Activated CD8-positive, alpha-beta memory T cell treated with anti-CD3 and anti-CD28 coated beads, Interleukin-2, amount 50 U/mL, for 24 hours (primary cell): Measurements from ENCODE around the gene ASS1.

Experiments
- DNase-seq: peaks from one replicate; pipeline ENCODE4 v3.0.0-alpha.2; 2020; ENCODE audit errors: extremely low read depth

The ASS1 gene

DNA sequence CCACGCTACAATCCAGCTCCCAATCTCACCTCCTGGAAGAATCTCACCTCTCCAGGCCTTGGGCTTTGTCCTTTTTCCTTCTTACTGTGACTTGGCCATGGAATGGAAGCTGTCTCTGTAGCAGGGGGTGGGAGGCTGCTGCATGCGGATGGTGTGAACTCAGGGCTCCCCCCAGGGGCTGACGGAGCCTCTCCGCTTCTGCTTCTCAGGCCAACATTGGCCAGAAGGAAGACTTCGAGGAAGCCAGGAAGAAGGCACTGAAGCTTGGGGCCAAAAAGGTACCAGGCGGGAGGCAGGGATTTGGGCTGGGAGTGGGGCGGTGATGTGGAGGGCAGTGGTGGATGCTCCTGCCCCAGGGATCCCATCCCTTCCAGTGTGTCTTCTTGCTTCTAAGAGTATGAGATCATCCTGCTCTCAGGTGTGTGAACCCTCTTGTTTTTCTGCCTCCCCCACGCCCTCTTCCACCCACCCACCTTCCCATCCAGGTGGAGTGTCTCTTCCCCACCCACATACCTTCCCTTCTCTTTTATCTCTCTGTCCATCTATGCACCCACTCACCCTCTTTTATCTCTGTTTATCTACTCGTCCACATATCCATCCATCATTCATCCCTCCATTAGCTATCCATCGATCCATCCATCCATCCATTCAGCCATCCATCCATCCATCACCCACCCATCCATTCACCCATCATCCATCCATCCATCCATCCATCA is 9.5 kb downstream of the ASS1 start:
- no peak for DNase-seq

GRCh38 chr9:130454812-130455325 is 10.1 kb downstream of the ASS1 start:
- DNase-seq = no peak

DNA sequence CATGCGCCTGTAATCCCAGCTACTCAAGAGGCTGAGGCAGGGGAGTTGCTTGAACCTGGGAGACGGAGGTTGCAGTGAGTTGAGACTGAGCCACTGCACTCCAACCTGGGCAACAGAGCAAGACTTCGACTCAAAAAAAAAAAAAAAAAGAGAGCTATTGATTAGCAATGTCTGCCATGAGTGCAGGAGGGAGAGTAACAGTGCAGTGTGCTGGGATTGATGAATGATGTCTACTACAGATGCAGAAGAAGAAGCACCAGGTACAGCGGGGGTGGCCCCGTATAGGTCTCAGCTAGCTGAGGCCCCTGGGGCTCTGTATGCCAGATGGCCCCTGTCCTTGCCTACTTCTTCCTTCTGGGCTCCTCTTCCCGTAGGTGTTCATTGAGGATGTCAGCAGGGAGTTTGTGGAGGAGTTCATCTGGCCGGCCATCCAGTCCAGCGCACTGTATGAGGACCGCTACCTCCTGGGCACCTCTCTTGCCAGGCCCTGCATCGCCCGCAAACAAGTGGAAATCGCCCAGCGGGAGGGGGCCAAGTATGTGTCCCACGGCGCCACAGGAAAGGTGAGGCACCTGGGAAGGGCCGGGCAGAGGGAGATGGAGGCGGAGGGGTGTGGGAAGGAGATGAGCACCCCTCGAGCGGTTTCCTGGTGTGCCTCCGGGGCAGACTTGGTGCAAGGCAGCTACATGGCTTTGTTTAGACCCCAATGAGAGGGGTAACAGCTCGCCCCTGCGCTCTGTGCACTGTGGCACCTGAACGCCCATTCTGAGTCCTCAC is 13.5 kb downstream of the ASS1 start:
- no peak for DNase-seq

DNA sequence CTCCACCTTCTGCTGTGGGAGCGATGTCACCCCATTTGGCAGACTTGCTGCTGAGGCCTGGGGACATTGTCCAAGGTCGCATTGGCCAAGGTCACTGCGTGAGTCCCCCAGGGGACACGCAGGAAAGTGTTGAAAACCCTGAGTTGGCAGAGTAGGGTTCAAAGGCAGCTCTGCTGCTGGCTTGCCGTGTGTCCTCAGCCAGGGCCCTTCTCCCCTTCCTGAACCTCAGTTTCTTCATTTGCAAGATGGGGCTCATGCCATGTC is 14.0 kb downstream of the ASS1 start:
- no peak for DNase-seq

DNA sequence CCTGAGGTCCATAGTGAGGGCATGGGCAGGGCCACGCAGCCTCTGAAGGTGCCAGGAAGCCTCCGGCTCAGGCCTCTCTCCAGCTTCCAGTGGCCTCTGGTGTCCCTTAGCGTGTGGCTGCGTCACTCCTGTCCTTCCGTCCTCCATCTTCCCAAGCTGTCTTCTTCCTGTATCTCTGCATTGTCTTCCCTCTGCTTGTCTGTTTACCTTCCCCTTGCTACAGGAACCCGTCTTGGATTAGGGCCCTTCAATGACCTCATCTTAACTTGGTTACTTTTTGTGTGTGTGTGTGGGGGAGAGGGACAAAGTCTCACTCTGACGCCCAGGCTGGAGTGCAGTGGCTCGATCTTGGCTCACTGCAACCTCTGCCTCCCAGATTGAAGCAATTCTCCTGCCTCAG is 14.4 kb downstream of the ASS1 start:
- DNase-seq = no peak

DNA sequence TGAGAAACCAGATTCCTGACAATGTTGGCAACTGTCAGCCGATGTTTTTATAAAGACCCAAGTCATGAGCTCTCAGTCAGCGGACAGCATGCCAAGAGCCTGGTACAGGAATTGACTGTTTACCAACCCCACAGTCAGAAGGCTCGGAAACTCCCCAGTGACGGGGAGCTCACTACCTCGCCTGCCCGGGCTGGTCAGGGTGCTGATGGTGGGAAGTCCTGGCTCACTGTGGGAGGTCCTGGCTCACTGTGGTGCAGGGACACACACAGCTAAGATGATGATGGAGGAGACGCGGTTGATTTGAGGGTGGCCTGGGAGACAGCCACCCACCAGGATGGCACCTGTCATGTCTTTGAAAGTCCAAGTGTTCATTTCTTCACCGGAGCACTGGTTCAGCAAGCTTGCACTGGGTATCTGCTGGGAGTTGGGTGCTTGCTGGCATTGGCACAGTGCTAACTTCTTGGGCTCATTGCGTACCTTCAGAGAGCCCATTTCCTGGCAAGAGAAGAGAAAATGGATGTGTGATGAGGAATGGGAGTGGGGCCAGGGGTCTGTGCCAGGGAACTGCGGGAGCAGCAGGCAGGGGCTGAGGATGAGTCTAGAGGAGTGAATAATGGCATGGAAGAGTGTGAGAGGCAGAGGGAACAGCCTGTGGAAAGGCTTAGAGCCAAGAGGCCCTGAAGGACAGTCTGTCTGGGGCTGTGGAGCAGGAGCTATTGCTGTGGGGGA is 15.3 kb downstream of the ASS1 start:
- no peak for DNase-seq

DNA sequence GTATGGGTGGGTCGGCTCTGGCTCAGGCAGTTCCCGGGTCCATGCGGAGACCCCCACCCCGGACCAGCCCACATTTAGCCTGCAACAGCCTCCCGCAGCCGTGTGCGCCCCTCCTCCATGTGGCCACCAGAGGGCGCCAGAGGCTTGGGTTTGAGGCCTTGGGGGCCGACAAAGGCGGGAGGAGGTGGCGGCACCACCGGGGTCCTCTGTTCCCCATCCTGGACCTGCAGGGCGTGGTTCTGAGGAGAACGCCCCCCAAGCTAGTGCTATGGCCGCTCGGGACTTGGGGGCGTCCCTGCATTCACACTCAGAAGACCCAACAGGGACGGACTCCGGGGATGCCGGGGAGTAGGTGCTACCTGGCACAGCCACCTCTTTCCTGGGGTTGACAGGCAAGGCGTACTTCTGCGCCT is 16.5 kb downstream of the ASS1 start:
- DNase-seq = peak; percentile 26

GRCh38 chr9:130461731-130462130 is 17.0 kb downstream of the ASS1 start:
- DNase-seq = no peak

DNA sequence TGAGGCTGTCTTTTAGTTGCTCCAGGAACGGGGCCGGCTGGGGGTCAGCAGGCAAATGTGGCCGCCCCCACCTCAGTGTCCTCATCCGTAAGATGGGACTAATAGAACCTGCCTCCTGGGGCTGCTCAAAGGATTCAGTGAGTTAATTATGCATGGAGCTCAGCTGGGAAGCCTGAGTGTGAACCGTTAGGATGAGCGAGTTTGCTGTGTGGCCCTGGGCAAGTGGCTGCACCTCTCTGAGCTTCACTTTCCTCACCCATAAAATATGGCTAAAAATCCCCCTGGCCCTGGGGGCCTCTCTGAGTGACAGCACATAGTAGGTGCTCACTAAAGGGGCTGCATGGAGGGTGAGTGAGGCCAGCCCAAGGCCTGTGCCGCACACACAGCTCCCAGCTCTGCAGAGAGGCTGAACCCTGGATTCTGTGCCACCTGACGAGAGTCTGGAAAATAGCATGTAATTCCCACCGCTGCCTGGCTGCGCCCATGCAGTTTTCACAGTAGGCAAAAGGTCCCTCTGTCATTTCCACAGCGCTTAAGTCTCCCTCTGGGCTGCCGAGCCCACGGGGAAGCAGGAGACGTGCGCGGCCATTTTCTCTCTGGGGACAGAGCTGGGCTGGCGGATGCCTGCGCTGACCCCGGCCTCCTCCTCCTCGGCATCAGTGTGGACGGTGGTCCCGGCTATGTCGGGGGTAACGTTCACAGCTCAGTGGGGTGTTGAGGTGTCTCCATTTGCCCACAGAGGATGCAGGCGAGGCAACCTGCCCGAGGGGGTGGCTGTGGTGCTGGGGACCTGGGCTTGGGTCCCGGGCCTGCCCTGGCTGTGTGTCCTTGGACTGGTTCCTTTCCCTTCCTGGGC is 18.2 kb downstream of the ASS1 start:
- DNase-seq = no peak

DNA sequence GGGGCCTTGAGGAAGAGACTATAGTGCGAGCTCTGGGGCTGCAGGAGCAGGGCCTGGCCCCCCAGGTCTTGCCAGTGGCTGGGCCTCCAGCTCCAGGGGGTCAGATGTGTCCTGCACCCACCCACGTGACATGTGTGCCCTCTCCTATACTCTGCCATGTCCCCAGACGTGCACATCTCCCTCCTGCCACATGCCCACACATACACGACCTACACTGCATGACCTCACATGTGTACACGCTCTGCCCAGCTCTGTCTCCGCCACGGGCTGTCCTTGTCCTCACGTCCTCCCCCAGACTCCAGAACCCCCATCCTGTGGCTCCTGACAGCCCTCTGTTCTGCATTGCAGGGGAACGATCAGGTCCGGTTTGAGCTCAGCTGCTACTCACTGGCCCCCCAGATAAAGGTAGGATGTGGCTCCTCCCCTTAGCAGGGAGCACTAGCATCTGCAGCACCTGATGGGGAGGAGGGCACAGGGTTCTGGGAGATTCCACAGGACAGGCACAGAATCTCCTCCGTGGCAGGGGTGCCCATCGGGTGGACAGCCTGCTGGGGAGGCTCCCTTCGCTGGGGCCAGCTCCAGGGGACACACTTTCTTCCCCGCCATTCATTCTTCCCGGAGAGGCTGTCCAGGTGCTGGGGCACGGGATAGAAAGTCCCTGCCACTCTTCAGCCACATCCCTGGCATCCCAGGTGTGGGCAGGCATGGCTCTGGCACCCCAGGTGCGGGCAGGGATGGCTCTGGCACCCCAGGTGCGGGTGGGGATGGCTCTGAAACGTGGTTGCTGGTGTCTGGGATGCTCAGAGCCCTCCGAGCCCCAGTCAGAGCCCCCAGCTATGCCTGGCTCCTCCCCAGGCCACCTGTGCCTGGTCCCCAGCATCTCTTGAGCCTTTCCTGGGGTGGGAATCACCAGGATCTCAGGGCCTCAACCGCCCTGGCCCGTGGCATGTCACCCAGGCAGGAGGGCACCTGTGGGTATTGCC is 19.3 kb downstream of the ASS1 start:
- no peak for DNase-seq

- DNase-seq = no peak
Observed at GRCh38 chr9:130465383-130466096, 20.8 kb downstream of the ASS1 start.

- DNase-seq = no peak
Observed at GRCh38 chr9:130466537-130467217, 21.9 kb downstream of the ASS1 start.

DNA sequence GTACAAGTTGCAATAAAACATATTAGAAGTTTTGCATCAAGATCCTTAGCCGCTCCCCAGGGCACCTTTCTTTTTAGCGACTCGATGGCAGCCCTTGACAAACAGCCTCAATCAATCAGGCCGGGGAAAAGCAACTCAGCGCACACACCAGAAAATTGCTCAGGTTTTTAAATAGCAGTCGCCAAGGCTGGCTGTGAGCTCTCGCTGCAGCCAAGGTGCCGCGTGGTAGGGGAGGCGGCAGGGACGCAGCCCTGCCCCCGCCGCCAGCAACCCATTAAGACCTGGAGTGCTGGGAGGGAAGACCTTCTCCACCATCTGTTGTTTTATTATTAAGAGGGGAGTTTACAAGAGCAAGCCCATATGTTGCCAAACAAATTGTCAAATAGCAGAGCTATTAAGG is 22.6 kb downstream of the ASS1 start:
- DNase-seq = no peak

DNA sequence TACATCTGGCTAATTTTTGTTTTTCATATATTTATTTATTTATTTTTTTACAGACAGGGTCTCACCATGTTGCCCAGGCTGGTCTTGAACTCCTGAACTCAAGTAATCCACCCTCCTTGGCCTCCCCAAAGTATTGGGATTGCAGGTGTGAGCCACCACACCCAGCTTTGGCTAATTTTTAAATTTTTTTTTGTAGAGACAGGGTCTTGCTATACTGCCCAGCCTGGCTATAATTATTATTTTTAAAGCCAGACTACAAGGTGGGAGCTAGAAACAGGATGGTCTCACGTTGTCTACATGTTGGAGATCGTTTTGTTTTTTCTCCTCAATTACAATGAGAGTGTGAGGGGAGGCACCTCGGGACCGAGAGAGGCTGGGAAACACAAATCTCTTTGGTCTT is 23.8 kb downstream of the ASS1 start:
- no peak for DNase-seq

GRCh38 chr9:130470269-130470668 is 25.5 kb downstream of the ASS1 start:
- DNase-seq = no peak

- DNase-seq = no peak
Observed at GRCh38 chr9:130470950-130471349, 26.2 kb downstream of the ASS1 start.

DNA sequence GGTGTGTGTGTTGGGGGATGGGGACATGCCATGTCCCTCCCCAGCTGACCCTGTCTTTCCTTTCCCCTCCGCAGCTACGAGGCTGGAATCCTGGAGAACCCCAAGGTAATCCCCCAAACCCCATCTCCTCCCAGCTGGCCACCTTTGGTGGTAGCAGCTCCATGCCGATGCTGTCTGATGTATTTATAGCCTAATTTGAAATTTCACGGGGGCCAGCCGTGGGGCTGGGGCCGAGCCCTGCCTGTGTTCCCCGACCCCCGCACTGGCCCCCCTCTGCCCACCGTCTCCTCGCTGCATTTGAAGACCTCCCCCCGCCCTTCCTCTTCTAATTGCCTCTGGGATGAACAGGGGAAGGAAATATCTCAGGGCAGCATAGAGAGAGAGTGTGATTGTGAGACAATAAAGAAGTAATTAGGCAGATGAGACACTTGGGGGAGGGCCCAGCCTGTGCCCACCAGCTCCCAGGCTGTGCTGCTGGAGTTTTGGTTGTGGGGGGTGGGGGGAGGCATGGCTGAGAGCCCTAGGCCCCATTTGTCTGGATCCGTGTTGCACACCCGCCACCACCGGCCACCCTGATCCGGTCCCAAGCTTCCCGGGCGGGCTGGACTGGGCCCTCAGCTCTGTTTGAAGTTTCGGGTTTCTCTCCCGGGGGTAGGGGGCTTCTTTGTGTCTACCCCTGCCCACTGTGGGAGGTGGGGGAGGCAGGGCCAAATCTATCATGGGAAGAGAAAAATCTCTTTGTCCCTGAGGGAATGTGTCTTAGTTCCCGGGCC is 26.8 kb downstream of the ASS1 start:
- no peak for DNase-seq

GRCh38 chr9:130472184-130472705 is 27.5 kb downstream of the ASS1 start:
- no peak for DNase-seq
